GDM1 (cell line): ENCODE results near the gene KASH5.
"Not testable (repeated sequence)": the region's sequence is repeated elsewhere in the genome, so short reads cannot be mapped to it uniquely, and the experiment has no call there.

ENCODE experiments used
- DNase-seq: peaks from one replicate; lab custom pipeline; 2025; lab: John Stamatoyannopoulos, UW

KASH5 gene

DNA sequence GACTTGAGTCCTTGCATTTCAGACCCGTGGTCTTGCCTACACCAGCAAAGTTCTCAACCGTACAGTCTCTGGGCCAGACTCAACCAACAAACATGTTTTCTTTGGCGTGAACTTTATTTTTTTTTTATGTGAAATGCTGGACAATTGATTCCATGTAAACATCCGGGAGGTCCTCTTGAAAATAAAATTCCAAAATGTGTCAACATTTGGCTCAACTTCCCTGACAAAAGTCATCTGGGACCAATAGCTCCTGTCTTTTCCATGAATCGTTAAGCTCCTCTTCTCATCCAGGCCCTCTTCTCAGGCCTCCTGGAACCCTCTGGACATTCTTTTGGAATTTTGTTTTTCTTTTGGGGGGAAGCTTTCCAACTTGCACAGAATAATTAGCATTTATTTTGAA, 67.7 kb downstream of the KASH5 start:
- DNase-seq = no peak

GRCh38 chr19:49456326-49456725, 68.3 kb downstream of the KASH5 start:
- DNase-seq = no peak

DNA sequence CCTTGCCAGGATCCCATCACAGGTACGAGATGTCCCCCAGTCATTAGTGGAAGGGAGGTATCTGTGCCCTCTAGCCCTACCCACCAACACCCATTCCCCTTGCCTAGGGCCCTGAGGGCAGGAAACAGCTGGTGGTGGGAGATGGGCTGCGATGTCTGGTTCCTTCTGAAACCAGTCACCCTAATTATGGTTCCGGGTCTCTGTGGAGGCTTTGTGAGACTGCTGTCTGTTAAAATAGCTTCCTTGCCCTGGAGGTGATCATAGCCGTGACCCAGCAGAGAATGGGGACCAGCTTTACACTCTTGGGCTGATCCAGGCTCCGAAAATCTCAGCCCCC, 70.5 kb downstream of the KASH5 start:
- no peak for DNase-seq

DNA sequence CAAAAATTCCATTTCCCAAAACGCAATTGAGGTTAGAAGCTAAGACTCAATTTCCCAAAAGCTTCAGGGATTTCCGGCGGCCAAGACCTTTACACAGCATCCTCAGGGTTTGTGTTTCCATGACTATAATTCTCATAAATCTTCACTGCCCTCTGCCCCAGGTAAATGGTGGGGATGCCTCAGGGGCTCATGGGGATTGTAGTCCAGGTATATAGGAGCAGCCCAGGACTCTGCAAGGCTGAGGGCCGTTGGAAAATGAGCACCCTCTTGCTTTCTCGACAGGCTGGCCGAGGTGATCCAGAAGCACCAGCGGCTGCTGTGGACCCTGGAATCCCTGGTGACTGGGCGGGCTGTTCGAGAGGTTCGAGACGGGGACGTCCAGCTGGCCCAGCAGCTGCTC, 71.3 kb downstream of the KASH5 start:
- DNase-seq = no peak

- not testable (repeated sequence) for DNase-seq
Observed at GRCh38 chr19:49461130-49461529, 73.1 kb downstream of the KASH5 start.

DNA sequence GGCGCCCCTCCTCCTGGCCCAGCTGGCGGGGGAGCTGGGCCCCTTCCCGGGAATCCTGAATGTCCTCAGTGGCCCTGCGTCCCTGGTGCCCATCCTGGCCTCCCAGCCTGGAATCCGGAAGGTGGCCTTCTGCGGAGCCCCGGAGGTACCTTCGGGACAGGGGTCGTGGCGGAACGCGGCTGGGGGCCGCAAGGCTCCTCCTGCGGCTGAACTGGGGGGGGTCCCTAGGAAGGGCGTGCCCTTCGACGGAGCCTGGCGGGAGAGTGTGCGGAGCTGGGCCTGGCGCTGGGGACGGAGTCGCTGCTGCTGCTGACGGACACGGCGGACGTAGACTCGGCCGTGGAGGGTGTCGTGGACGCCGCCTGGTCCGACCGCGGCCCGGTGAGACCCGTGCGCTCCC, 73.6 kb downstream of the KASH5 start:
- DNase-seq = no peak

GRCh38 chr19:49462492-49462891, 74.4 kb downstream of the KASH5 start:
- no peak for DNase-seq

DNA sequence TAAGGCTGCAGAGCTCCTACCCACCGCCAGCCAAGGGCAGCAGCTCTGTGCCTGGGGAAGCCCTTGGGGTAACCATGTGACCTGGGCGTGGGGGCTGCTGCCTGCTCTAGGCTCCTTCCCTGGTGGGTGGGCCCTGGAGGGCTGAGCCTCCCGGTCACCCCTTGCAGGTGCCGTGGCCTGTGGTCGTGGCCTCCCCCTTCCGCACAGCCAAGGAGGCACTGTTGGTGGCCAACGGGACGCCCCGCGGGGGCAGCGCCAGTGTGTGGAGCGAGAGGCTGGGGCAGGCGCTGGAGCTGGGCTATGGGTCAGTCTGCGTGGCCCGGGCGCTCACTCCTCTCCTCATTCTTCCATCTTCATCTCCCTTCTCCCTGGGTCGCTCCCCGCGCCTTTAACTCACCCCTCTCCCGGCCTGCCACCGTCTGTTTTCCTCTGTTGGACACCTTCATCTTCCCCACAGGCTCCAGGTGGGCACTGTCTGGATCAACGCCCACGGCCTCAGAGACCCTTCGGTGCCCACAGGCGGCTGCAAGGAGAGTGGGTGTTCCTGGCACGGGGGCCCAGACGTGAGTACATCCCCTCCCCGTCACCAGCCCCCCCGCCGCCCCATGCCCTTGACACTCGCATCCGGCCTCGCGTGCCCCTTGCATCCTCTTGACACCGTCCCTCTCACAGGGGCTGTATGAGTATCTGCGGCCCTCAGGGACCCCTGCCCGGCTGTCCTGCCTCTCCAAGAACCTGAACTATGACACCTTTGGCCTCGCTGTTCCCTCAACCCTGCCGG, 76.1 kb downstream of the KASH5 start:
- no peak for DNase-seq

GRCh38 chr19:49465371-49465770, 77.3 kb downstream of the KASH5 start:
- DNase-seq = no peak
